GM06990 (cell line): ENCODE measurements around the gene LRMDA.

ENCODE experiments used
- DNase-seq: peaks from one replicate; pipeline ENCODE4 v3.0.0-alpha.2; 2011; ENCODE audit not compliant: insufficient read length; ENCODE audit errors: extremely low read depth
- H3K27me3 ChIP-seq: replicated peaks from 2 replicates; pipeline ENCODE4 v1.6.0; 2011; ENCODE audit warnings: low read length; ENCODE audit not compliant: control insufficient read depth, insufficient read depth
- H3K36me3 ChIP-seq: 2 replicates; pipeline ENCODE4 v1.5.1; 2011; ENCODE audit warnings: low read length; ENCODE audit not compliant: control insufficient read depth, insufficient read depth
- H3K4me3 ChIP-seq: replicated peaks from 2 replicates; pipeline ENCODE4 v1.5.1; 2011; ENCODE audit warnings: low read depth, mild to moderate bottlenecking, control low read depth, low read length
- TF ChIP-seq, protein P1 (sequence below): IDR thresholded peaks from 2 replicates; pipeline ENCODE4 v1.5.1; 2011; ENCODE audit warnings: low read length, control low read depth, mild to moderate bottlenecking, inconsistent platforms; ENCODE audit not compliant: insufficient read depth, poor library complexity, severe bottlenecking

LRMDA gene

DNA sequence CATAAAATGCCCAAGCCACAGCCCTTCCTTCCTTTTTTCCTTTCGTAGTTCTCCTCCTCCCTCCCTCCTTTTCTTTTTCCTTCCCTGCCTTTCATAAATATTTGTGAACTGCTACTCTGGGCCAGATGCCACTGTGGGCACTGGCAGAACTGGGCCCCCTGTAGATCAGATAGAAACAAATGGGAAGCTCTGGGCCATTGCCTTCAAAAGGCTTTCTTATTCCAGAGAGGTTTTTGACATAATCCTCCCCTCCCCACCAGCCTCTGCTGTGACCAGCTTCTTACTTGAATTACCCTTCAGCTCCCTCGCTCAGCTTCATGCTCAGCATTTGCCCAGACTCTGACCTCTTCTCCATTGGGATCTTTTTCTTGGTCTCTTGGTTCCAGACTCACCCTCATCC lies 886.8 kb downstream of the LRMDA start:
- TF ChIP-seq, protein P1, sequence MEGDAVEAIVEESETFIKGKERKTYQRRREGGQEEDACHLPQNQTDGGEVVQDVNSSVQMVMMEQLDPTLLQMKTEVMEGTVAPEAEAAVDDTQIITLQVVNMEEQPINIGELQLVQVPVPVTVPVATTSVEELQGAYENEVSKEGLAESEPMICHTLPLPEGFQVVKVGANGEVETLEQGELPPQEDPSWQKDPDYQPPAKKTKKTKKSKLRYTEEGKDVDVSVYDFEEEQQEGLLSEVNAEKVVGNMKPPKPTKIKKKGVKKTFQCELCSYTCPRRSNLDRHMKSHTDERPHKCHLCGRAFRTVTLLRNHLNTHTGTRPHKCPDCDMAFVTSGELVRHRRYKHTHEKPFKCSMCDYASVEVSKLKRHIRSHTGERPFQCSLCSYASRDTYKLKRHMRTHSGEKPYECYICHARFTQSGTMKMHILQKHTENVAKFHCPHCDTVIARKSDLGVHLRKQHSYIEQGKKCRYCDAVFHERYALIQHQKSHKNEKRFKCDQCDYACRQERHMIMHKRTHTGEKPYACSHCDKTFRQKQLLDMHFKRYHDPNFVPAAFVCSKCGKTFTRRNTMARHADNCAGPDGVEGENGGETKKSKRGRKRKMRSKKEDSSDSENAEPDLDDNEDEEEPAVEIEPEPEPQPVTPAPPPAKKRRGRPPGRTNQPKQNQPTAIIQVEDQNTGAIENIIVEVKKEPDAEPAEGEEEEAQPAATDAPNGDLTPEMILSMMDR: no peak
- H3K36me3 ChIP-seq: no peaks in the 10 kb centered on the region
- no peak overlapping the region for H3K4me3 ChIP-seq
- DNase-seq: no peak
- no peaks in the 10 kb centered on the region for H3K27me3 ChIP-seq

DNA sequence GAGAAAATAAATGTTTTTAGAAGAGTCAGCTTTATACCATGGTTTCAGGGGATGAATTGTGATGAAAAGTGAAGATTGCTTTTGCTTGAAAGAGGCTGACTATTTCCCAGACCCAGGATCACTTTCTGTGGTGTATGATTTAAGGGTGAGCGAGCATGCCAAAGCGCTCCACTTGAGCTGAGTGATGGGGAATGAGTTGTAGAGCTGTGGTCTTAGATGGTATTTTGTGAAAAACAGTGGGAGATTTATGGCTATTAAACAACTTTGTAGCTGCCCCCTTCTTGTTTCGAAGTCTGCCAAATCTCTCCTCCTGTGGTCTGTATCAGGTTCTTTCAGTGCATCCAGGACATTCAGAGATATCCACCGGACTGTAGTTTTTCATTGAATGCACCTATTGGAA lies 888.2 kb downstream of the LRMDA start:
- no peak for DNase-seq
- H3K27me3 ChIP-seq: no peaks in the 10 kb centered on the region
- TF ChIP-seq, protein P1: no peak

DNA sequence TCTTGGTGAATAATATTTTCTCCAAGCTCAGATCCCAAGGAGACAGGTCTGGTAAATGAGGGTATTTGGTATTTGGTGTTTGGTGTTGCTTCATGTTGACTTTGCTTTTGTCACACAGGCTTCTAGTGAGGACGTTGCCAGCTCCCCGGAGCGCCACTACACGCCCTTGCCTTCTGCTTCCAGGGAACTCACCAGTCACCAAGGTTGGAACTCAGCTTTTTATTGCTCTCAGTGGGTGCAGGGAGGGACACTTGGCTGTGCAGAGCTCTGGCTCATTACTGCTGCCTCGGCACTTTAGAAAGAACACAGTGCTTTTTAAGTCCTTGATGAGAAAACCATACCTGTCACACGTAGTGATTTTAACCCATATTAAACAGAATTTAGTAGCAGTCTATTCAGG lies 892.9 kb downstream of the LRMDA start:
- DNase-seq: no peak
- H3K36me3 ChIP-seq: no peaks in the 10 kb centered on the region
- TF ChIP-seq, protein P1: no peak
- no peaks in the 10 kb centered on the region for H3K27me3 ChIP-seq
- H3K4me3 ChIP-seq: no peak overlapping the region

More for the DNA sequence above, 888.2 kb downstream of the LRMDA start:
- Histone ChIP-seq H3K36me3 (no peaks in the 10 kb centered on the region), H3K4me3 (no peak overlapping the region)

DNA sequence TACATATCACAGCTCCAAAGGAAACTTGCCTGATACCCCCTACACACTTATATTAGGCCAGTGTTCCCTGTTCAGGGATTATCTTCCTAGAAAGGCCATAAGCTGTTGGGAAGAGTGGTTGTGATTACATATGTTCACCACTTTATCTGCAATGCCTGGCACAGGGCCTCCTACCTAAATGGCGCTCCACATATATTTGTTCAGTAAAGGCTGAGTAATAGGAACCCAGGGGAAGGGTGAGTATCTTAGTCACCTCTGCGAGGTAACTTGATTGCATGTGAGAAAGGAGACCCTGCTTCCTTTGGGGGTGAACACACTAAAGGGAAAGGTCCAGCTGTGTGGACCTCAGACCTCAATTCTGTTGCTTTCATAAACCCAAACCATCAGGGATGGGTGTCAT lies 896.0 kb downstream of the LRMDA start:
- no peak for DNase-seq
- Histone ChIP-seq H3K4me3 (no peak overlapping the region), H3K27me3 (no peaks in the 10 kb centered on the region), H3K36me3 (no peaks in the 10 kb centered on the region)
- TF ChIP-seq, protein P1: no peak

DNA sequence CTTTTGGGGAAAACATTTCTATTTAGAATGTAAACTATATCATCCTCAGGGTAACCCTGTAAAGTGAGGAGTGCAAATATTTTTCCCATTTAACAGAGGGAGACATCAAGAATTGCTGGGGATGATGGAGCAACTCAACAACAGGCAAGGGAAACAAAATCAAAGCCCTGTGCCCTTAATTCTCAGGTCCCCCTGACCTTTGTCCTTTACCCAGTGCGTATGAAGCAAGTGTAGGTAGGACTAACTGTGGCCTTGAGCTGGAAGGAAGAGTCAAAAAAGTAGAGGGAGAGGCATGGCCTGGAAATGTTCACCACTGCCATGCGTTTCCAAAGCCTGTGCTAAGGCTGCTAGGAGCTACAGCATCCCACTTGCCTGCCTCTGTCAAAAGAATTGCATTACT lies 896.9 kb downstream of the LRMDA start:
- DNase-seq: no peak
- Histone ChIP-seq H3K4me3 (no peak overlapping the region), H3K36me3 (no peaks in the 10 kb centered on the region), H3K27me3 (no peaks in the 10 kb centered on the region)
- TF ChIP-seq, protein P1: no peak

DNA sequence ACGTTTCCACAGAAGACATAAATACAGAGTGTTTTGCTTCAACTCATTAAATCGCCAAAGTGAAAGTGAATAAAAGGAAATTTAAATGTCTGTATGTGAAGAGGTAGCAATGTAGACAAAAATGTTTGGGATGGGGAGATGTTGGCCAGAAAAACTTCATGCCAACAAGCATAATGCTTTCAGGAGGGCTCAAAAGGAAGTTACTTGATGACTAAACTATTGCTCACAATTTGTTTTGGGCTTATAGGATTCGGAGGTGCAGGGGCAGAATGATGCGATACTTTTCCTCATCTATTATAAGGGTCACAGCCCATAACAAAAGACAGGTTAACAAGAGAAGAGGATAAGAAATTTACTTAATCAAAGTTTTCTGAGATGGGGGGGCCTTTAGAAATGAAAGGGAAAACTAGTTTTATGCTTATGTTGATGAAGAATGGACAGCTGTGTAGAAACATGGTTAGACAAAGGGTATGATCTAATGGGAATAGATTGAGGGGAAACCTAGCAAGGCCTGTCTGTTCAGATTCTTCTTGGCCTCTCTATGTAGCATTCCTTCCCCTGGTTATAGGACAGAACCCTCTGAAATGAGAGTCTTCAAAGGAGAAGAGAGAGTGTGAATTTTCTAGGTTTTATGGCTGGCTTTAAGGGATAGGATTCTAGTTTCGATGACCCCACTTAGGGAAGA lies 898.6 kb downstream of the LRMDA start:
- H3K4me3 ChIP-seq: no peak overlapping the region
- H3K36me3 ChIP-seq: no peaks in the 10 kb centered on the region
- TF ChIP-seq, protein P1: no peak
- no peaks in the 10 kb centered on the region for H3K27me3 ChIP-seq
- no peak for DNase-seq
